Neural cell (in vitro differentiated cells): ENCODE results near the gene ATP13A1. TPM values are rescaled to one million over a fixed set of nuclear protein-coding genes. Genes with fewer than 3 reads are reported as not detected.

Source experiments
- H2AFZ ChIP-seq: fragments of 200-600, 300-800 bp; sonication (generic), shearing (Covaris generic); 2 replicates; pipeline ENCODE4 v1.6.0; 2014; ENCODE audit warnings: low read depth, mild to moderate bottlenecking, antibody characterized with exemption, low read length, moderate library complexity
- H3F3A ChIP-seq: fragments of 200-600 bp; shearing (Covaris generic); 2 replicates; pipeline ENCODE4 v1.6.1; 2016; ENCODE audit warnings: mild to moderate bottlenecking, moderate library complexity, mixed read lengths, antibody characterized with exemption, low read length; ENCODE audit not compliant: insufficient read depth, poor library complexity, severe bottlenecking
- H3K27ac ChIP-seq: fragments of 200-600, 300-800 bp; sonication (generic), shearing (Covaris generic); 2 replicates; pipeline ENCODE4 v1.5.1; 2014; ENCODE audit warnings: mild to moderate bottlenecking, low read length, moderate library complexity
- H3K27me3 ChIP-seq: fragments of 300-800, 200-600 bp; sonication (generic), shearing (Covaris generic); 2 replicates; pipeline ENCODE4 v1.6.0; 2014; ENCODE audit warnings: mild to moderate bottlenecking, low read depth, low read length, moderate library complexity; ENCODE audit not compliant: insufficient read depth
- H3K36me3 ChIP-seq: fragments of 300-800, 200-600 bp; sonication (generic), shearing (Covaris generic); 2 replicates; pipeline ENCODE4 v1.5.1; 2014; ENCODE audit warnings: mild to moderate bottlenecking, antibody characterized with exemption, low read length, moderate library complexity; ENCODE audit not compliant: insufficient read depth
- H3K4me2 ChIP-seq: fragments of 300-800, 200-600 bp; sonication (generic), shearing (Covaris generic); 2 replicates; pipeline ENCODE4 v1.6.0; 2014; ENCODE audit warnings: mild to moderate bottlenecking, low read length
- H3K4me3 ChIP-seq: fragments of 300-800, 200-600 bp; sonication (generic), shearing (Covaris generic); 2 replicates; pipeline ENCODE4 v1.5.1; 2014; ENCODE audit warnings: mild to moderate bottlenecking, low read length, moderate library complexity
- H3K79me2 ChIP-seq: fragments of 200-600 bp; shearing (Covaris generic); replicated peaks from 2 replicates; pipeline ENCODE4 v1.6.0; 2014; ENCODE audit warnings: mild to moderate bottlenecking, low read length, moderate library complexity; ENCODE audit not compliant: insufficient read depth
- H3K9ac ChIP-seq: fragments of 300-800, 200-600 bp; sonication (generic), shearing (Covaris generic); 2 replicates; pipeline ENCODE4 v1.6.1; 2016; ENCODE audit warnings: mild to moderate bottlenecking, low read length, mixed read lengths
- H3K9me2 ChIP-seq: fragments of 200-600 bp; shearing (Covaris generic); 2 replicates; pipeline ENCODE4 v1.6.1; 2016; ENCODE audit warnings: mild to moderate bottlenecking, low read length, mixed read lengths; ENCODE audit not compliant: insufficient read depth
- H3K9me3 ChIP-seq: fragments of 200-600, 300-800 bp; sonication (generic), shearing (Covaris generic); 2 replicates; pipeline ENCODE4 v1.6.1; 2016; ENCODE audit warnings: mild to moderate bottlenecking, mixed run types, low read length, moderate library complexity, mixed read lengths
- H4K20me1 ChIP-seq: fragments of 200-600 bp; shearing (Covaris generic); 2 replicates; pipeline ENCODE4 v1.6.1; 2016; ENCODE audit warnings: mild to moderate bottlenecking, mixed run types; ENCODE audit not compliant: insufficient read depth
- CTCF ChIP-seq: fragments of 450-650 bp; IDR thresholded peaks from 2 replicates; pipeline ENCODE4 v1.5.1; 2014; ENCODE audit warnings: antibody characterized with exemption, mild to moderate bottlenecking, moderate library complexity; ENCODE audit not compliant: poor library complexity, severe bottlenecking
- EP300 ChIP-seq: fragments of 450-650 bp; conservative IDR thresholded peaks from 2 replicates; pipeline ENCODE4 v1.6.1; 2014; ENCODE audit warnings: antibody characterized with exemption, mild to moderate bottlenecking, moderate library complexity; ENCODE audit not compliant: poor library complexity, severe bottlenecking
- EZH2 ChIP-seq: fragments of 200-600, 300-800 bp; shearing (Covaris generic), sonication (generic); IDR thresholded peaks from 2 replicates; pipeline ENCODE4 v1.6.1; 2014; ENCODE audit warnings: antibody characterized with exemption, low read length, borderline replicate concordance, mild to moderate bottlenecking; ENCODE audit not compliant: insufficient read depth, poor library complexity, severe bottlenecking
- MXI1 ChIP-seq: fragments of 450-650 bp; conservative IDR thresholded peaks from 2 replicates; pipeline ENCODE4 v1.6.1; 2014; ENCODE audit warnings: antibody characterized with exemption, mild to moderate bottlenecking; ENCODE audit not compliant: poor library complexity, severe bottlenecking
- POLR2AphosphoS5 ChIP-seq: IDR thresholded peaks from 2 replicates; pipeline ENCODE4 v1.6.1; 2012
- RAD21 ChIP-seq: fragments of 450-650 bp; conservative IDR thresholded peaks from 2 replicates; pipeline ENCODE4 v1.6.1; 2014; ENCODE audit warnings: antibody characterized with exemption, mild to moderate bottlenecking, moderate library complexity
- REST ChIP-seq: IDR thresholded peaks from 2 replicates; pipeline ENCODE4 v1.6.1; 2012; ENCODE audit warnings: borderline replicate concordance
- SMC3 ChIP-seq: fragments of 450-650 bp; conservative IDR thresholded peaks from 2 replicates; pipeline ENCODE4 v1.6.1; 2014; ENCODE audit warnings: antibody characterized with exemption, mild to moderate bottlenecking, moderate library complexity; ENCODE audit not compliant: poor library complexity
- TAF1 ChIP-seq: IDR thresholded peaks from 2 replicates; pipeline ENCODE4 v1.6.1; 2012; ENCODE audit warnings: low read depth
- polyA plus RNA-seq: library from polyadenylated mRNA; depleted of rRNA; stranded (reverse); fragments of >200 nt; gene quantifications from 2 replicates; pipeline ENCODE4 v1.2.3, GENCODE V29; 2014

The ATP13A1 gene
- polyA plus RNA-seq, 1 donor from 2014 or later, result 63.5 TPM

GRCh38 chr19:19652482-19653295 is 10.8 kb downstream of the ATP13A1 start:
- Histone ChIP-seq H3F3A (no peaks in the 10 kb centered on the region), H3K9me3 (no peaks in the 10 kb centered on the region), H3K27me3 (no peaks in the 10 kb centered on the region), H3K9ac (no peak overlapping the region), H3K4me3 (no peak overlapping the region), H3K27ac (no peak overlapping the region), H4K20me1 (no peaks in the 10 kb centered on the region), H3K79me2 (no peaks in the 10 kb centered on the region), H2AFZ (no peak overlapping the region), H3K9me2 (no peaks in the 10 kb centered on the region), H3K4me2 (no peak overlapping the region), H3K36me3 (no peaks in the 10 kb centered on the region)
- TF ChIP-seq POLR2AphosphoS5, result no peak
- no peak for TF ChIP-seq RAD21
- TF ChIP-seq TAF1, result no peak
- no peak for TF ChIP-seq REST
- TF ChIP-seq CTCF, result no peak
- TF ChIP-seq SMC3, result no peak
- TF ChIP-seq EZH2, result no peak
- no peak for TF ChIP-seq EP300
- no peak for TF ChIP-seq MXI1

GRCh38 chr19:19651076-19651475 is 12.4 kb downstream of the ATP13A1 start:
- H3K9ac ChIP-seq, result no peak overlapping the region

More at GRCh38 chr19:19651076-19651475, 12.4 kb downstream of the ATP13A1 start:
- TF ChIP-seq EZH2 (no peak), TAF1 (no peak)
- H3K9me3 ChIP-seq, result no peaks in the 10 kb centered on the region
- H3K9me2 ChIP-seq, result no peaks in the 10 kb centered on the region
- no peaks in the 10 kb centered on the region for H3F3A ChIP-seq
- H3K4me3 ChIP-seq, result no peak overlapping the region
- H3K36me3 ChIP-seq, result no peaks in the 10 kb centered on the region
- H4K20me1 ChIP-seq, result no peaks in the 10 kb centered on the region
- H3K79me2 ChIP-seq, result no peaks in the 10 kb centered on the region
- H3K4me2 ChIP-seq, result no peak overlapping the region
- no peak overlapping the region for H2AFZ ChIP-seq
- no peak overlapping the region for H3K27ac ChIP-seq
- no peaks in the 10 kb centered on the region for H3K27me3 ChIP-seq
